ENCODE measurements around the gene ZCCHC14. TPM values are rescaled to one million over a fixed set of nuclear protein-coding genes. Genes with fewer than 3 reads are reported as not detected.

Gene ZCCHC14
- polyA plus RNA-seq, 1 donor (not counting 4 experiments of a cell fraction or from before 2014, with no cell fraction given), result 3.6 TPM

GRCh38 chr16:87535457-87535854 is 42.6 kb upstream of the ZCCHC14 start:
- FAIRE-seq, result no peak
- Histone ChIP-seq H3K4me1 (ENCODE audit: control insufficient read depth, extremely low read depth, insufficient read depth, low read length) (no peaks in the 10 kb centered on the region), H3K27ac (ENCODE audit: control insufficient read depth, insufficient read depth, low read length) (no peak overlapping the region), H3K4me2 (ENCODE audit: control insufficient read depth, extremely low read depth, insufficient read depth, low read depth, low read length) (no peak overlapping the region), H3K9ac (ENCODE audit: control insufficient read depth, extremely low read depth, insufficient read depth, low read length) (no peak overlapping the region), H2AFZ (ENCODE audit: control insufficient read depth, low read length) (no peak overlapping the region), H3K4me3 (ENCODE audit: control insufficient read depth in 2 of 3, extremely low read depth in 1 of 3, insufficient read depth in 2 of 3, low read depth in 1 of 3, low read length in 3 of 3) (no peak overlapping the region), H3K79me2 (ENCODE audit: control insufficient read depth, insufficient read depth, low read length) (no peaks in the 10 kb centered on the region), H4K20me1 (ENCODE audit: control insufficient read depth, extremely low read depth, insufficient read depth, low read length) (no peaks in the 10 kb centered on the region), H3K27me3 (ENCODE audit: control insufficient read depth, extremely low read depth, insufficient read depth, low read length) (peaks cover 27% of the 10 kb centered on the region), H3K36me3 (ENCODE audit: control insufficient read depth in 2 of 2, extremely low read depth in 1 of 2, insufficient read depth in 2 of 2, low read length in 2 of 2) (no peaks in the 10 kb centered on the region), H3K9me1 (ENCODE audit: control insufficient read depth, extremely low read depth, insufficient read depth, low read length) (no peaks in the 10 kb centered on the region), H3K9me3 (ENCODE audit: control insufficient read depth, low read depth, low read length) (no peaks in the 10 kb centered on the region)
- dilution Hi-C loops (cut with MboI; ENCODE audit: extremely low pct_ligation_motif_present, low sequenced_read_pairs), result no loop called here
- no peak for TF ChIP-seq CTCF (optimal IDR thresholded peaks at IDR 0.05 in 1 of 3, IDR thresholded peaks at IDR 0.05 in 1 of 3, conservative IDR thresholded peaks at IDR 0.05 in 1 of 3; ENCODE audit: extremely low read depth in 1 of 3, insufficient read depth in 2 of 3, low read length in 3 of 3)
- TF ChIP-seq EZH2 (IDR thresholded peaks at IDR 0.05; ENCODE audit: low read length), result no peak
- DNase-seq (ENCODE audit: low read depth, low spot score), result no peak

- no peaks in the 10 kb centered on the region for H3K36me3 ChIP-seq (ENCODE audit: control insufficient read depth in 2 of 2, extremely low read depth in 1 of 2, insufficient read depth in 2 of 2, low read length in 2 of 2)
- no peak overlapping the region for H3K4me2 ChIP-seq (ENCODE audit: control insufficient read depth, extremely low read depth, insufficient read depth, low read depth, low read length)
- H3K27ac ChIP-seq (ENCODE audit: control insufficient read depth, insufficient read depth, low read length), result no peak overlapping the region
- peaks cover 22% of the 10 kb centered on the region for H3K27me3 ChIP-seq (ENCODE audit: control insufficient read depth, extremely low read depth, insufficient read depth, low read length)
- H3K9me1 ChIP-seq (ENCODE audit: control insufficient read depth, extremely low read depth, insufficient read depth, low read length), result no peaks in the 10 kb centered on the region
- H3K9ac ChIP-seq (ENCODE audit: control insufficient read depth, extremely low read depth, insufficient read depth, low read length), result no peak overlapping the region
- no peaks in the 10 kb centered on the region for H4K20me1 ChIP-seq (ENCODE audit: control insufficient read depth, extremely low read depth, insufficient read depth, low read length)
- TF ChIP-seq EZH2 (IDR thresholded peaks at IDR 0.05; ENCODE audit: low read length) (no peak), CTCF (optimal IDR thresholded peaks at IDR 0.05 in 1 of 3, IDR thresholded peaks at IDR 0.05 in 1 of 3, conservative IDR thresholded peaks at IDR 0.05 in 1 of 3; ENCODE audit: extremely low read depth in 1 of 3, insufficient read depth in 2 of 3, low read length in 3 of 3) (no peak)
- H3K4me1 ChIP-seq (ENCODE audit: control insufficient read depth, extremely low read depth, insufficient read depth, low read length), result no peaks in the 10 kb centered on the region
- FAIRE-seq, result no peak
- dilution Hi-C loops (cut with MboI; ENCODE audit: extremely low pct_ligation_motif_present, low sequenced_read_pairs), result no loop called here
- no peaks in the 10 kb centered on the region for H3K79me2 ChIP-seq (ENCODE audit: control insufficient read depth, insufficient read depth, low read length)
- no peak for DNase-seq (ENCODE audit: low read depth, low spot score)
- H2AFZ ChIP-seq (ENCODE audit: control insufficient read depth, low read length), result no peak overlapping the region
- no peak overlapping the region for H3K4me3 ChIP-seq (ENCODE audit: control insufficient read depth in 2 of 3, extremely low read depth in 1 of 3, insufficient read depth in 2 of 3, low read depth in 1 of 3, low read length in 3 of 3)
- no peaks in the 10 kb centered on the region for H3K9me3 ChIP-seq (ENCODE audit: control insufficient read depth, low read depth, low read length)
Observed at GRCh38 chr16:87534751-87535150, 41.9 kb upstream of the ZCCHC14 start.

Measured in keratinocyte (primary cell).